ENCODE measurements around the gene HHIP. TPM values are rescaled to one million over a fixed set of nuclear protein-coding genes. Genes with fewer than 3 reads are reported as not detected.

Gene HHIP
- total RNA-seq, 1 donor from 2014 or later: 1.3 TPM

DNA sequence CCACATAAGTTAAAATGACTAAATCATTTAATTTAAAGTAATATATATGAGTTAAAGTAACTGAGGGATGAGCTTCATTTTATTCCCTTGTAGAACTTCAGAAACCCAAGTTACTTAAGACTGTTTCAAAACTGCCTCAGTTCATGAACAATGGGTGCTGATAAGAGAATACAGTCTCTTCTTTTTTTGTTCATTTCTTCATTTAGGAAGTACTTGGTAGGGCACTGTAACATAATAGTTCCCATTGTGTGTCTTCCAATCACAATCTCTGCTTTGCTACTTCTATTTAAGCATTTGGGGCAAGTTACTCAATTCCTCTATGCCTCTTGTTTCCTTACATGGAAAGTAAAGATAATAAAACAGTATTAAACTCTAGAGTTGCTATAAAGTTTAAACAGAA, 50.4 kb downstream of the HHIP start:
- H3K27ac Mint-ChIP-seq (ENCODE audit: unreplicated experiment): no peak overlapping the region
- H3K9me3 Mint-ChIP-seq: peaks cover 4% of the 10 kb centered on the region
- no peak overlapping the region for H3K4me3 Mint-ChIP-seq
- H3K27me3 Mint-ChIP-seq (ENCODE audit: low read depth): no peaks in the 10 kb centered on the region
- no peaks in the 10 kb centered on the region for H3K4me1 Mint-ChIP-seq
- DNase-seq (ENCODE audit: low read depth, low spot score): no peak
- TF ChIP-seq, protein P1, sequence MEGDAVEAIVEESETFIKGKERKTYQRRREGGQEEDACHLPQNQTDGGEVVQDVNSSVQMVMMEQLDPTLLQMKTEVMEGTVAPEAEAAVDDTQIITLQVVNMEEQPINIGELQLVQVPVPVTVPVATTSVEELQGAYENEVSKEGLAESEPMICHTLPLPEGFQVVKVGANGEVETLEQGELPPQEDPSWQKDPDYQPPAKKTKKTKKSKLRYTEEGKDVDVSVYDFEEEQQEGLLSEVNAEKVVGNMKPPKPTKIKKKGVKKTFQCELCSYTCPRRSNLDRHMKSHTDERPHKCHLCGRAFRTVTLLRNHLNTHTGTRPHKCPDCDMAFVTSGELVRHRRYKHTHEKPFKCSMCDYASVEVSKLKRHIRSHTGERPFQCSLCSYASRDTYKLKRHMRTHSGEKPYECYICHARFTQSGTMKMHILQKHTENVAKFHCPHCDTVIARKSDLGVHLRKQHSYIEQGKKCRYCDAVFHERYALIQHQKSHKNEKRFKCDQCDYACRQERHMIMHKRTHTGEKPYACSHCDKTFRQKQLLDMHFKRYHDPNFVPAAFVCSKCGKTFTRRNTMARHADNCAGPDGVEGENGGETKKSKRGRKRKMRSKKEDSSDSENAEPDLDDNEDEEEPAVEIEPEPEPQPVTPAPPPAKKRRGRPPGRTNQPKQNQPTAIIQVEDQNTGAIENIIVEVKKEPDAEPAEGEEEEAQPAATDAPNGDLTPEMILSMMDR (conservative IDR thresholded peaks at IDR 0.05): no peak
- H3K36me3 Mint-ChIP-seq (ENCODE audit: low read depth): no peaks in the 10 kb centered on the region

DNA sequence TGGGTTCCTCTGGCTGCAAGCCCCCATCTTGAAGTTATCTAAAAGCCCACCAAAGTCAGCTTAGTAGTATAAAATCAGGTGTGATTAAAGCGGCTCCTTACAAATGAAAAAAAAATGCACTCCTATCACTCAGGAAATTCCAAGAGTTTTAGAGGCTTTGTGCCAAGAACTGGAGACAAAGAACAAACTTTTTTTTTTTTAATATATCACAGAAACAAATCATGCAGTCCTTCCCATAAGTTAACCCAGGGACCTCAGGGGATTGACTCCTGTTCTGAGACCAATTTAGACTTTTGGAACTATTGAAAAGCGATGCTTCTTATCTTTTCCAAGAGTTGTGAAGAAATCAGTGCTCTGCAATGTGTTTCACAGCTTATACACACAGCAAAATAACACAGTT, 53.6 kb downstream of the HHIP start:
- Mint-ChIP-seq H3K36me3 (ENCODE audit: low read depth) (no peaks in the 10 kb centered on the region), H3K4me3 (no peak overlapping the region)
- DNase-seq (ENCODE audit: low read depth, low spot score): no peak

DNA sequence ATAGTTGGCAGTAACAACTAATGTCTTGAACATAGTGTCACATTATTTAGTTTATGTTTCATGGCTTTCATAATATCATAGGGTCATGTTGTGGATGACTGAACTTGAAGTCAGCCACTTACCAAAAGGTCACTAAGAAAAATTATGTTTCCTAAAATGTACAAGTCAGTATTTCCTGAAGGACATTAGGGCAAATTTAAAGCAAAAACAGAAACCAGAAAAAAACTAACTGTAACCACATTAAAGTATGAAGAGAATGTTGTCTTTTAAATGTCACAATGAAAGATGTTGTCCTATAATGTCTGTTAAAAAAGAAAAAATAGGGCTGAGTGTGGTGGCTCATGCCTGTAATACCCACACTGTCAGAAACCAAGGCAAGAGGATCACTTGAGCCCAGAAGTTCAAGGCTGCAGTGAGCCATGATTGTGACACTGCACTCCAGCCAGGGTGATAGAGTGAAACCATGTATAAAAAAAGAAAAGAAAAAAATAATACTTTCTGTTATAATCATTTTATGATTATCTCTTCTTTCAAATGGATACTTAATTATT, 55.8 kb downstream of the HHIP start:
- Mint-ChIP-seq H3K27me3 (ENCODE audit: low read depth) (no peaks in the 10 kb centered on the region), H3K4me3 (no peak overlapping the region), H3K9me3 (peaks cover 7% of the 10 kb centered on the region), H3K36me3 (ENCODE audit: low read depth) (no peaks in the 10 kb centered on the region), H3K27ac (ENCODE audit: unreplicated experiment) (no peak overlapping the region), H3K4me1 (peaks cover 10% of the 10 kb centered on the region)
- DNase-seq (ENCODE audit: low read depth, low spot score): no peak
- TF ChIP-seq, protein P1 (conservative IDR thresholded peaks at IDR 0.05): no peak

More for the DNA sequence above, 53.6 kb downstream of the HHIP start:
- Mint-ChIP-seq H3K27ac (ENCODE audit: unreplicated experiment) (no peak overlapping the region), H3K9me3 (peaks cover 4% of the 10 kb centered on the region), H3K27me3 (ENCODE audit: low read depth) (no peaks in the 10 kb centered on the region), H3K4me1 (no peaks in the 10 kb centered on the region)
- TF ChIP-seq, protein P1 (conservative IDR thresholded peaks at IDR 0.05): no peak

DNA sequence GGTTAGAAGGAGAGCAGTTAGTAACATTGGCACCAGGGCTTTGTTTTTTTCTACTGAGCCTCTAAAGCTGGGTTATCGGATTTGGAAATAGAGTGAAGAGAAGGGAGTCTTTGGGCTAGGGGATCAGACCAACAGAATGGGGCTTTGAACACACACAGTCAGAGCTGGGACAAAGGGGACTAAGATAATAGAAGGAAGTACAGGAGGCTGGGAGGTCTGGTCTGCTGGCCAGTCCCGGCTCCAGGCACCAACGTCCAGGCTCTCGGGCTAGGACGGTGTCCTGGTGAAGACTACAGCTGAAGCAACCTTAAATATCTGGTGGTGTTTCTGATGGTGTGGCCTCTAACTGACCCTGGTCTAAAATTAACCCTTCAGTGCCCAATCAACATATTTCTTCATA, 57.5 kb downstream of the HHIP start:
- H3K9me3 Mint-ChIP-seq: peaks cover 2% of the 10 kb centered on the region
- DNase-seq (ENCODE audit: low read depth, low spot score): no peak

DNA sequence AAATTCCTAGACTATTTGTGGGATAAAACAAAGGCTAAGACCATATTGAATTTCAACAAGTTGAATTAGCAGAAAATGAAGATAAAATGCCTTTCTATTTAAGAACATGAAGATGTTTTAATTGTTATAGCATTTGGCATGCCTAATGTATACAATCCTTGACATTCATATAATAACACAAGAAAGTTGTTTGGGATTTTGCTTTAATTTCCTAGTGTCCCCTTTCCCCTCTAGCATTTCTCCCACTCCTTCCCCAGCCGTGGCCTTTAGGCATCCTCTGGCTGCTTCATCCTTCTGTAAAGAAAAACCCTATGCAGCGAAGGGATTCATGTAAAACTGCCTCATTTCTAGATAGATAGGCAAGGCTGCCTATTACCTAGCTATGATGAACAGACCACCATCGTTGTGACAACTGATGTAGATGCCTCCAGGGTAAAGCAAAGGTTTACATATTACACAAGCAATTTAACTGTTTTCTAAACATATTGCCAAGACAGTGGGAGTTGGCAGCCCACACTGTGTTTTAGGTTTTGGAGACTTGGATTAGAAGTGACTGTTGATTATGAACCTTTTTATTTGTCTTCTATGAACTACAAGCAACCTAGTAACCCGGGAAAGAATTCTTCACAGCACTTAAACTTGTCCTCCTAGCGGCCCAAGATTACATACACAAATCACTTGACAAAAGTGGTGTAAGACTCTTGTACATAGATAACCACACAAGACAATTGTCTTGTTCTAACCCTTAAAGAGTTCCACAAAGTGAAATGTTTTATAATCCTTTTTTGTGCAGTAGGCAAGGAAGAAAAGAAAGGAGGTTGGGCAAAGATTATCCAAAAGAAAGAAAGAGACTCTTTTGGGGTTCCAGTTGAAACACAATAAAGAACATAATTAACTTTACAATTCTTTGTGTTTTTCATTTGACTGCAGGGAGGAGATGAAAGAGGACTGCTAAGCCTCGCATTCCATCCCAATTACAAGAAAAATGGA, 59.9 kb downstream of the HHIP start:
- H3K4me1 Mint-ChIP-seq: peaks cover 18% of the 10 kb centered on the region
- peaks cover 2% of the 10 kb centered on the region for H3K9me3 Mint-ChIP-seq
- TF ChIP-seq, protein P1 (conservative IDR thresholded peaks at IDR 0.05): no peak
- no peak for DNase-seq (ENCODE audit: low read depth, low spot score)
- no peak overlapping the region for H3K4me3 Mint-ChIP-seq
- no peaks in the 10 kb centered on the region for H3K27me3 Mint-ChIP-seq (ENCODE audit: low read depth)
- H3K27ac Mint-ChIP-seq (ENCODE audit: unreplicated experiment): no peak overlapping the region
- no peaks in the 10 kb centered on the region for H3K36me3 Mint-ChIP-seq (ENCODE audit: low read depth)

More for the DNA sequence above, 57.5 kb downstream of the HHIP start:
- TF ChIP-seq, protein P1 (conservative IDR thresholded peaks at IDR 0.05): no peak
- Mint-ChIP-seq H3K27me3 (ENCODE audit: low read depth) (no peaks in the 10 kb centered on the region), H3K27ac (ENCODE audit: unreplicated experiment) (no peak overlapping the region), H3K36me3 (ENCODE audit: low read depth) (no peaks in the 10 kb centered on the region), H3K4me3 (no peak overlapping the region), H3K4me1 (peaks cover 15% of the 10 kb centered on the region)
